ENCODE data around the gene ZCCHC24.

Gene ZCCHC24

DNA sequence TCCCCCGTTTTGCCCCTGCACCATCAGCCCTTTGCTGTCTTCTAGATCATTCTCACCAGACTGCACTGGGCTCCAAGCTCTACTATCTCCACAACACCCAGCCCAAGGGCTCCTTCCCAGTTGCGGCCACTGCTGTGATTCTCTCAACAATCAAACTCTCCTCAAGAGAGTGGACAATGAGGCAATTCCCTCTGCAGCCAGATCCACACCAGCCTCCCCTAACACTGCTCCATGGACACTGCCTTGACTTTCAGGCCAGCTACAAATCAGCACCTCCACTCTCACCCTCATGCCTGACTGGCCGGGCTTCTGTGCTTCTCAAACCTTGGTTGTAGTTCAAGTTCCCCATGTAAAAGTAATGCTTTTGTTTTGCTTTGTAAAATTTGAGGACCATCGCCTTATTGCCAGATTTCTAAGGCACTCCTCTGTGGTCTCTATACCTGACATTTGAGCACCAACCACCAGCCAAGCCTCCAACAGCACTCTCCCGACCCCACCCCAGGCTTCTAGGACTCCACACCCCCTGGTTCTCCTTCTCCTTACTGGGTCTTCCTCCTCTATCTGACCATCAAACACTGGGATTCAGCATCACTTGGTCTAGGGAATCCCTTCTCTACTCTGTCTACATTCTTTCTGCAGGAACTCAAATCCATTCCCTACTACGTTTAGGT, 52.8 kb downstream of the ZCCHC24 start:
- no peak overlapping the region for H3K27ac ChIP-seq
- TF ChIP-seq, protein P1, sequence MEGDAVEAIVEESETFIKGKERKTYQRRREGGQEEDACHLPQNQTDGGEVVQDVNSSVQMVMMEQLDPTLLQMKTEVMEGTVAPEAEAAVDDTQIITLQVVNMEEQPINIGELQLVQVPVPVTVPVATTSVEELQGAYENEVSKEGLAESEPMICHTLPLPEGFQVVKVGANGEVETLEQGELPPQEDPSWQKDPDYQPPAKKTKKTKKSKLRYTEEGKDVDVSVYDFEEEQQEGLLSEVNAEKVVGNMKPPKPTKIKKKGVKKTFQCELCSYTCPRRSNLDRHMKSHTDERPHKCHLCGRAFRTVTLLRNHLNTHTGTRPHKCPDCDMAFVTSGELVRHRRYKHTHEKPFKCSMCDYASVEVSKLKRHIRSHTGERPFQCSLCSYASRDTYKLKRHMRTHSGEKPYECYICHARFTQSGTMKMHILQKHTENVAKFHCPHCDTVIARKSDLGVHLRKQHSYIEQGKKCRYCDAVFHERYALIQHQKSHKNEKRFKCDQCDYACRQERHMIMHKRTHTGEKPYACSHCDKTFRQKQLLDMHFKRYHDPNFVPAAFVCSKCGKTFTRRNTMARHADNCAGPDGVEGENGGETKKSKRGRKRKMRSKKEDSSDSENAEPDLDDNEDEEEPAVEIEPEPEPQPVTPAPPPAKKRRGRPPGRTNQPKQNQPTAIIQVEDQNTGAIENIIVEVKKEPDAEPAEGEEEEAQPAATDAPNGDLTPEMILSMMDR (conservative IDR thresholded peaks at IDR 0.05), result no peak
- TF ChIP-seq ZFX (IDR thresholded peaks at IDR 0.05), result no peak

DNA sequence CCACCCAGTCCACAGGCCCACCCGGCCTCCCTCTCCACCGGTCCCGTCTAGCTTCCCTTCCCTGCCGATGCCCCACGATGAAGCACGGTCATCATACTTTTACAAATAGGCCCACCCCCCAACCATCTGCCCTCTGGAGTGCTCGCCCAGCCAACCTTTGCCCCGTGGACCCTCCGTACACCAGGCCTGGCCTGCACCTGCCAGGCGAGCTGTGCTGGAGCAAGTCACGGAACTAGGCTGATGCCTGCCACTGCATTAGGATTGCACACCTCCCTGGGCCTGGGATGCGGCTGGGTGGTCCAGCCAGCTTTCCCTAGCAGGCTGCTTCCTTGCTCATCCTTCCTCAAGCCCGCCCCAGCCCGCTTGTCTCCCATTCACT, 53.4 kb downstream of the ZCCHC24 start:
- no peak overlapping the region for H3K27ac ChIP-seq
- TF ChIP-seq ZFX (IDR thresholded peaks at IDR 0.05), result no peak
- TF ChIP-seq, protein P1 (conservative IDR thresholded peaks at IDR 0.05), result no peak

DNA sequence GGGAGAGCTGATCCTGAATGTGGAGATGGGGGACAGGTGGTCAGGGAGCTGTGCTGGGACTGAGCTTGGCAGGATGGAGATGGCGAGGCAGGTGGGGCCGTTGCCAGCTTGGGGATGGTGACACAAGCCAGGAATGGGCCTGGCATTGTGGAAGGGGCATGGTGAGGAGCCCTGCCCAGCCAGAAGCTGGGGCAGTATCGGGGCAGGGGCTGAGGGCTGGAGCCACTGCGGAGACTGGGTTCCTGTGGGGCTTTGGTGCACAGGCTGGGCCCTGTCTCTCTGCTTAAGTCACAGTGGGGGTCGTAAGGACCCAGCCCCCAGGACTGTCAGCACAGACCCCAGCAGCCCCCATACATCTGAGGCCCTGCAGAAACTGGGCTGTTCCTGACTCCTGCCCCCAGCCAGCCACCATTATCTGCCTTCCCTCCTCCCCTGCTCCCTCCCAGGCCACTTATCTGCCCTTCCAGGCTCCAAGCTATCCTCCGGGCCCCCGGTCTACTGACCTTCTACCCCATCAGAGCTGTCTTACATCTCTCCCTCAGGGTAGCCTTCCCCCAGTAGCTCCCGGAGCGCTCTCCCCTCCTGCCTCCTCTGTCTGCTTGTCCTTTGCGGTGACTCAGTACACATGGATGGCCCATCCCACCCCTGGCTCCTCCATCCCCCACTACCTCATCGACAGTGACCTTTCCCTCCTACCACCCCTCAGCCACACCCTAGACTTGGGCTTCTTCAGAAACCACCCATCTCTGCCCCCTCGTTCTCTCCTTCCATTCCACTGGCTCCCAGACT, 54.0 kb downstream of the ZCCHC24 start:
- H3K27ac ChIP-seq, result no peak overlapping the region
- TF ChIP-seq ZFX (IDR thresholded peaks at IDR 0.05), result no peak

DNA sequence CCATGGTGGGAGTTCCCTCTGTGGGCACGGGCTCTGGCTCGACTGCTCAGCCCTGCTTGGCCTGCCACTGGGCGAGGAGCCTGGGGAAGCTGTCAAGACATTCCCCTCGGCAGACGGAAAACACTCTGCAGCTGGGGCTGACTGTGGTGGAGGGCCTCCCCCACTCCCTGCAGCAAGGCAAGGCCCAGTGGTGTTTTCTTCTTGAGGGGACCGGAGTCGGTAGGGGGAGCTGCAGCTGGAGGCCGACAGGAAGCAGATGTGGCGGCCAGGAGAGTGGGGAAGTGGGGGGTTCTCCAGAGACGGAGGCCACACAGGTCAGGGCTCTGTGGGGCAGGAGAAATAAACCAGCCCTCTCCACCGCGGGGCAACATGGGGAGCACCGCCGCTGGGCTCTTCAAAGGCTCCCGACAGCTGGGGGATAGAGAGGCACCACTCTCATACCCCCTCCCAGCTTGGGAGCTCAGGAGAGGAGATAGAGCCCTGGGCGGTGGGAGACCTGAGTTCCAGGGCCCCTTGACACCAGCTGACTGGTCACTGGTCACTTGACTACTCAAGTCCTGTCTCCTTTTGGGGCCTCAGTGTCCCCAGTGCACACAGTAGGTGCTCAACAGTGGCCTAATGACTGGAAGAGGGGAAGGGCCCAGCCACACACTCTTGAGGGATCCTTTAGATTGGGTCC, 54.7 kb downstream of the ZCCHC24 start:
- no peak overlapping the region for H3K27ac ChIP-seq
- TF ChIP-seq, protein P1 (conservative IDR thresholded peaks at IDR 0.05), result no peak
- TF ChIP-seq ZFX (IDR thresholded peaks at IDR 0.05), result no peak

DNA sequence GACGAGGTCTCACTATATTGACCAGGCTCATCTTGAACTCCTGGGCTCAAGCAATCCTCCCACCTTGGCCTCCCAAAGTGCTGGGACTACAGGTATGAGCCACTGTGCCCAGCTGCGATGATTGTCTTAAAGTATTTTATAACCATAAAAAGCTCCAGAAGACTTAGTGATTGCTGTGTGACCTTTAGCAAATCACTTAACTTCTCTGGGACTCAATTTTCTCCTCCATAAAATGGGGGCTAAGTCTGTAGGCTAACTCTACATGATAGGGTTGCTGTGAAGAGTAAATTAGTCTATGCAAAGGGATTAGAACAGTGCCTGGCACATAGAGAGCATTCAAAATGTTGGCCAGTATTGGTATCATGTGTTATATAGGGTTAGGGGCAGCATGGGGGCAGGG, 55.4 kb downstream of the ZCCHC24 start:
- TF ChIP-seq, protein P1 (conservative IDR thresholded peaks at IDR 0.05), result no peak
- TF ChIP-seq ZFX (IDR thresholded peaks at IDR 0.05), result no peak
- H3K27ac ChIP-seq, result no peak overlapping the region

DNA sequence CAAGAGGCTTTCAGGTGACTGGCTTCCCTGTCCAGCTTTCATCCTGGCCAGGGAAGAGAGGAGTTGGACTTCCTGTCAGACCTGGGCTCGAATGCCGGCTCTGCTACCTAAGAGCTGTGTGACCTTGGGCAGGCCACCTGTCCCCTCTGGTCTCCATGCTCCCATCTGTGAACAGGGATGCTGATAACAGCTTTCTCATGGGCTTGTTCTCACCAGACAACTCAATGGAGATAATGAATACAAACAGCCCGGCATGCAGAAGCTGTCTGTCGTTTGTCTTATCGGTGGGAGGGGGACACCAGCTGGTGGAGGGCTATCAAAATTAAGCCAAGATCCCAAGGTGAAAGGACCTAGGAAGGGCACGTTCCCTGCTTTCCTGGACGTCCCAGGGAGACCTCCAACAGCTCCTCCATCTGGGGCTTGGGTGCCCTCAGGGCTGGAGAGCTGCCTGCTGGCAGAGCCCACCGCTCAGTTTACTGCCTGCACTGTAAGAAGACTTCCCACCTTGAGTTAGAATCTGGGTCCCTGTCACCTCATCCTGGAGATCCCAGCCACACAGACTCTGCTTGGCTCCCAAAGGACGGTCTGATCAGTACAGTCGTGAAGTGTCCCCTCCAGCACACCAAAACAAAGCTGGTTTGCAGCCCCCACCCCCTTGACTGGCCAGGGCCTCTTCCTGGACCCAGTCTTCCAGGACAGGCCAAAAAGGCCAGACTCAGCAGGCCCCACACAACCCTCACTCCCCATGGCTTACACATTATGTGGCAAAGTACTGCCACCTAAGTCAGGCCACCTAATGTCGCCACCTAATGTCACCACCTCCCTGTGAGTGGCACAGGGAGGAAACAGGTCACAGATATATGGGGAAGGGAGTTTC, 57.2 kb downstream of the ZCCHC24 start:
- TF ChIP-seq, protein P1 (conservative IDR thresholded peaks at IDR 0.05), result no peak
- TF ChIP-seq ZFX (IDR thresholded peaks at IDR 0.05), result no peak
- H3K27ac ChIP-seq, result no peak overlapping the region

DNA sequence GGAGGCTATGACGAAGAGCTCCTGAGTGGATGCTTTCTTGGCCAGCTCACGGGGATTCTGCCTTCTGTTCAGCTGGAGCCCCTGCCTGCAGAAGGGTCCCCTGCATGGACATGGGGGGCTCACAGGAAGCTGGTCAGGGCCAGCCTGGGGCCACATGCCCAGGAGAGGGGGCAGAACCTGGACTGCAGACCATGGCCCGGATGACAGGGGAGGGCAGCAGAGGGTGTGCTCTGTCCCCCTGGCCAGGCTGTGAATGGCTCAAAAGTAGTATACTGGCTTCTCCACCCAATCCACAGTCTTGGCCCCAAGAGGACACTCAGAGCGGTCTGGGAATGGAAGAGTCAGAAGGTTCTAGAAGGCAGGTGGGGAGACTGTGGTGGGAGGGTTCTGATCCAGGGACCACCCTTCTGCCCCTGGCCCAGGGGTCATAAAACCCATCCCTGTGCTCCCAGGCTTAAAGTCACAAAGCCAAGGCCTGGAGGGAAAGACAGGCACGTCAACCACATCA, 57.9 kb downstream of the ZCCHC24 start:
- H3K27ac ChIP-seq, result no peak overlapping the region
- TF ChIP-seq, protein P1 (conservative IDR thresholded peaks at IDR 0.05), result no peak
- no peak for TF ChIP-seq ZFX (IDR thresholded peaks at IDR 0.05)
